Activated CD4-positive, alpha-beta memory T cell treated with anti-CD3 and anti-CD28 coated beads for 36 hours (primary cell): ENCODE data around the gene ADAM8. TPM values are rescaled to one million over a fixed set of nuclear protein-coding genes. Genes with fewer than 3 reads are reported as not detected.
"Not testable (repeated sequence)": the region's sequence is repeated elsewhere in the genome, so short reads cannot be mapped to it uniquely, and the experiment has no call there.

ENCODE experiments used
- CTCF ChIA-PET: fragments of 350-600 bp; sonication (Branson Sonifier 250); formaldehyde crosslinking; loops from one replicate; lab custom pipeline; 2021; ENCODE audit warnings: antibody characterized with exemption, inconsistent platforms; lab: Charles Lee
- POLR2A ChIA-PET: fragments of 350-600 bp; sonication (Branson Sonifier 250); formaldehyde crosslinking; loops from one replicate; lab custom pipeline; 2021; ENCODE audit warnings: antibody characterized with exemption; lab: Charles Lee
- DNase-seq: peaks from one replicate; pipeline ENCODE4 v3.0.0-alpha.2; 2020
- H3K27ac Mint-ChIP-seq: one replicate; pipeline ENCODE4 v1.8.0; 2021; ENCODE audit warnings: mixed read lengths
- H3K27me3 Mint-ChIP-seq: one replicate; pipeline ENCODE4 v1.8.0; 2021; ENCODE audit warnings: mixed read lengths
- H3K36me3 Mint-ChIP-seq: one replicate; pipeline ENCODE4 v1.8.0; 2021; ENCODE audit warnings: mixed read lengths
- H3K4me1 Mint-ChIP-seq: one replicate; pipeline ENCODE4 v1.8.0; 2021; ENCODE audit warnings: low read depth, mixed read lengths
- H3K4me3 Mint-ChIP-seq: one replicate; pipeline ENCODE4 v1.8.0; 2021; ENCODE audit warnings: mild to moderate bottlenecking, mixed read lengths
- H3K9me3 Mint-ChIP-seq: one replicate; pipeline ENCODE4 v1.8.0; 2021; ENCODE audit warnings: mixed read lengths
- intact Hi-C: fragments of 100-400 bp; cut with micrococcal nuclease; formaldehyde crosslinking; loops from one replicate; pipeline ENCODE4 v1.15.1; 2023
- total RNA-seq, 2 experiments: library from RNA; stranded (reverse); gene quantifications; one replicate each; pipeline ENCODE4 v1.2.3, GENCODE V29; 2021

ADAM8 gene
- total RNA-seq, 2 experiments from 2014 or later = 160 to 165 TPM

DNA sequence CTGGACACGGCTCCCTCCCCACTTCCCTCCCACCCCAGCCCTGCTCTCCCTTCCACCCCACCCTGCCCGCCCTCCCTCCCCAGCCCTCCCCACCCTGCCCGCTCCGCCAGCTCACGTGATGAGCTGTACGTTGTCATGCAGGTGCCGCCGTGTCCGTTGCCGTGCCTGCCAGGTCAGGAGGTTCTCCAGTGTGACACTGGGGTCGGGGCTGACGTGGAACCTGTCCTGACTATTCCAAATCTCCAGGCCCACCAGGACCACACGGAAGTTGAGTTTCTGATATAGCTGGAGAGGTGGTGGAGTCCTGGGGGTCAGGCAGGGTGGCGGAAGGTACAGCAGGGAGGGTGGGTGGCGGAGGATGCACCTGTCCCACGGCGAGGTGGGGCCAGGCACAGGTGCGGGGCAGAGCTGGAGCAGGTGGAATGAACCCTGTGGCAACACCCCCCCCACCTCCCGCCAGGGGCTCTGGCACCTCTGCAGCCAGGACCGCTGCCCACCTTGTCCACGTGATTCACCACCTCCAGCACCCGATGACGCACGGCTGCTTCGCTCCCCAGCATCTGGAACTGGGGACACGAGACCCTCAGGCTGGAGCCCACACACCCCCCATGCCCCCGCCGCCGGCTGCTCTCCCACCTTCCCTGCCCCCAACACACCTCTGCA is 4.2 kb downstream of the ADAM8 start:
- no peaks in the 10 kb centered on the region for H3K9me3 Mint-ChIP-seq
- no peak for DNase-seq
- POLR2A ChIA-PET = interaction anchor here (2.5 kb wide), 1 partner anchor 9 kb away, joined by 7 read pairs; no protein-coding TSS in a partner anchor
- no peak overlapping the region for H3K27ac Mint-ChIP-seq
- intact Hi-C loops = no loop called here
- peaks cover 28% of the 10 kb centered on the region for H3K36me3 Mint-ChIP-seq
- no peaks in the 10 kb centered on the region for H3K27me3 Mint-ChIP-seq
- CTCF ChIA-PET = interaction anchor here (1.2 to 4.2 kb wide), 2 partner anchors 9 to 35 kb away, joined by 3 to 15 read pairs; no protein-coding TSS in a partner anchor
- H3K4me3 Mint-ChIP-seq = no peak overlapping the region
- peaks cover 7% of the 10 kb centered on the region for H3K4me1 Mint-ChIP-seq

DNA sequence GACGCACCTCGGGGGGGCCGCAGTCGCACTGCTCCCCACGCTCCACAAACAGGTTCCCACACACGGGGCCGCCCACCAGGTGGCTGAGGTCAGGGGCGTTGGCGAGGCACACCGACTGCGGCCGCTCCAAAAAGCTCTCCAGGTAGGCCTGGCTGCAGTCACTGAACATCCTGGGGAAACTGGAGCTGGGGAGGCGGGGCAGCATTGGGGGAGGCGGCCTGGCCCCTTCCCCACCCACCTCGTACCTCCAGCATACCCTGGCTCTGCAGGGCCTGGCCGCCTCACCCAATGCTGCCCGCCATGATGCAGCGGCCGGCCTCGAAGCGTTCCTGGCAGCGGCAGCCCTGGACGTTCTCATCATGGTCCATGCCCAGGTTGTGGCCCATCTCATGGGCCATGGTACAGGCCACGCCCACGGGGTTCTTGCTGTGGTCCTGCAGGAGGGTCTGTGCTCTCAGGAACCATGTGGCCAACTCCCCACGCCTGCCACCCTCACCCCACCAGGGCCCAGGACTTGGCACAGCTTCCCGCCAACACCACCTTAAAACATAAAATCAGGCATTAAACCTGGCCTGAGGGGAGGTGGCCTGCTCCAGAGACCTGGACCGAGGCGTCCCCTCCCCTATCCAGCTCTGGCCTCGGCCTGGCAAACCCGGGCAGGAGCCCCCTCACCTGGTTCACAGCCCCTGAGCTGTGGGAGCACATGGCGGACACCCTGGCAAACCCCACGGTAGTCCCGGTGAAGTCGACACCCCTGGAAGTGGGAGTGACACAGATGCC is 5.0 kb downstream of the ADAM8 start:
- H3K27me3 Mint-ChIP-seq = no peaks in the 10 kb centered on the region
- H3K27ac Mint-ChIP-seq = no peak overlapping the region
- POLR2A ChIA-PET = interaction anchor here (1.0 to 2.5 kb wide), 2 partner anchors 9 to 12 kb away, joined by 3 to 7 read pairs; no protein-coding TSS in a partner anchor
- no peaks in the 10 kb centered on the region for H3K9me3 Mint-ChIP-seq
- peaks cover 28% of the 10 kb centered on the region for H3K36me3 Mint-ChIP-seq
- DNase-seq = no peak
- H3K4me1 Mint-ChIP-seq = peaks cover 7% of the 10 kb centered on the region
- intact Hi-C loops = no loop called here
- CTCF ChIA-PET = interaction anchor here (1.2 kb wide), 1 partner anchor 36 kb away, joined by 3 read pairs; no protein-coding TSS in a partner anchor
- no peak overlapping the region for H3K4me3 Mint-ChIP-seq

- DNase-seq = no peak
- peaks cover 10% of the 10 kb centered on the region for H3K4me1 Mint-ChIP-seq
- H3K27ac Mint-ChIP-seq = no peak overlapping the region
- no peak overlapping the region for H3K4me3 Mint-ChIP-seq
- POLR2A ChIA-PET = interaction anchor here (1.0 to 2.5 kb wide), 2 partner anchors 8 to 11 kb away, joined by 3 to 7 read pairs; no protein-coding TSS in a partner anchor
- CTCF ChIA-PET = no interaction called here
- H3K27me3 Mint-ChIP-seq = no peaks in the 10 kb centered on the region
- H3K36me3 Mint-ChIP-seq = peaks cover 29% of the 10 kb centered on the region
- intact Hi-C loops = no loop called here
- no peaks in the 10 kb centered on the region for H3K9me3 Mint-ChIP-seq
These were observed 5.8 kb downstream of the ADAM8 start for GRCh38 chr10:133270773-133271297.

- H3K9me3 Mint-ChIP-seq = no peaks in the 10 kb centered on the region
- H3K36me3 Mint-ChIP-seq = peaks cover 26% of the 10 kb centered on the region
- ChIA-PET POLR2A (interaction anchor here (2.5 kb wide), 1 partner anchor 7 kb away, joined by 7 read pairs; no protein-coding TSS in a partner anchor), CTCF (no interaction called here)
- no peak for DNase-seq
- peaks cover 16% of the 10 kb centered on the region for H3K4me1 Mint-ChIP-seq
- intact Hi-C loops = no loop called here
- no peaks in the 10 kb centered on the region for H3K27me3 Mint-ChIP-seq
- no peak overlapping the region for H3K4me3 Mint-ChIP-seq
- H3K27ac Mint-ChIP-seq = no peak overlapping the region
These were observed 6.5 kb downstream of the ADAM8 start for GRCh38 chr10:133270204-133270603.

DNA sequence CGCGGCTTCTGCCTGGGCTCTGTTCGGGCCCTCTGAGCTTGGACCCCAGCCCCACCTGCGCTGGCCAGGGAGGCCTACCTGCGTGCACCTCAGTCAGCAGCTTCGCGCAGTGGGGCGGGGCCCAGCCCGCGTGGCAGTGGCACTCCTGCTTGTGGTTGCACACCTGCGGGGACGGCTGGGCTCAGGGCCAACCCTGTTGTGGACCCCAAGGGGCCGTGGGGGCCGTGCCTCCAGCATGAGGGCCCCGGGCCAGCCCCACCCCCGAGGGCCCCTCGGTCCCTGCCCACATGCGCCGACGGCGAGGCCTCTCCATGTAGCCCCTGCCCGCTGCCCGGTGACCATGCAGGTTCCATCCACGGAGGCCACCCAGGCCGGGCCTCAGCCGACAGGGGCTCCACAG is 7.3 kb downstream of the ADAM8 start:
- no peak overlapping the region for H3K27ac Mint-ChIP-seq
- no peak overlapping the region for H3K4me3 Mint-ChIP-seq
- CTCF ChIA-PET = no interaction called here

DNA sequence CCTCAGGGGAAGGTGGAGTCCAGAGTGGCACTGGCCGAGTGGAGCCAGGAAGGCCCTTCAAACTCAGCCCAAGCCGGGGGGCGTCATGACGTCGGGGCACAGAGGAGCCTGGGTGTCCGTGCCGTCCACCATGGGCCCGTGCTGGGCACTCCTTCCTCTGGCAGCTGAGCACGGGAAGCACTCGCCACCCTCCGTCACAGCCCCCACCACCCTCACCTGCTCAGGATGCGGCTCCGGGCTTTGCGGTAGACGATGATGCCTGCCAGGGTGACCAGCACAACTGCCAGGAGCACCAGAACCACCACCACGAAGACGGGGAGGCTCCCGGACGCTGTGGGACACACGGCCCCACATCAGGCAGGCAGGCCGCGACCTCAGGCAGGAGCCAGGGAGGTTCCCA is 8.1 kb downstream of the ADAM8 start:
- no peak for DNase-seq
- Mint-ChIP-seq H3K4me3 (no peak overlapping the region), H3K27me3 (no peaks in the 10 kb centered on the region), H3K36me3 (peaks cover 25% of the 10 kb centered on the region), H3K9me3 (no peaks in the 10 kb centered on the region), H3K27ac (no peak overlapping the region), H3K4me1 (peaks cover 21% of the 10 kb centered on the region)
- POLR2A ChIA-PET = no interaction called here
- CTCF ChIA-PET = no interaction called here
- intact Hi-C loops = no loop called here

More for the DNA sequence above, 7.3 kb downstream of the ADAM8 start:
- no peak for DNase-seq
- Mint-ChIP-seq H3K36me3 (peaks cover 23% of the 10 kb centered on the region), H3K9me3 (no peaks in the 10 kb centered on the region), H3K27me3 (no peaks in the 10 kb centered on the region), H3K4me1 (peaks cover 15% of the 10 kb centered on the region)
- intact Hi-C loops = no loop called here
- POLR2A ChIA-PET = no interaction called here

DNA sequence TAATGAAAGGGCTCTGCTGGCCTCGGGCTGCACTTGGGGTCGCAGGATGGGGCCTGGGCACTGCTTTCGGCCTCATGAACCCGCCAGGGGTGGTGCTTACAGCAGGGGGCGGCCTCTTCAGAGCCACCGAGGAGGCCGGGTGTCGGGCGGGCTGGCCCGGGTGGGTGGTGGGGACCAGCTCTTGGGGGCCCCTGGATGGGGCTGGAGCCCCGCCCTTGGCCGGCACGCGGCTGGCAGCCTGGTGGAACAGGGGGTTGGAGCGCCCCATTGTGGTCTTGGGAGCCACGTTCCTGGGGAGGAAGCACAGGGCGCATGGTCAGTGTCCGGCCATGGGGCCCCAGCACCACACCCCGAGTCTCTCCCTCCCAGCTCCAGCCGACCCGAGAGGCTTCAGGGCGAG is 8.8 kb downstream of the ADAM8 start:
- DNase-seq = no peak
- CTCF ChIA-PET = interaction anchor here (0.9 kb wide), 1 partner anchor 10 kb away, joined by 4 read pairs; no protein-coding TSS in a partner anchor
- H3K4me1 Mint-ChIP-seq = peaks cover 28% of the 10 kb centered on the region
- H3K4me3 Mint-ChIP-seq = no peak overlapping the region
- H3K27me3 Mint-ChIP-seq = no peaks in the 10 kb centered on the region
- no peak overlapping the region for H3K27ac Mint-ChIP-seq
- POLR2A ChIA-PET = no interaction called here
- H3K36me3 Mint-ChIP-seq = peaks cover 26% of the 10 kb centered on the region
- intact Hi-C loops = no loop called here
- H3K9me3 Mint-ChIP-seq = no peaks in the 10 kb centered on the region

GRCh38 chr10:133267293-133267692 is 9.4 kb downstream of the ADAM8 start:
- peaks cover 34% of the 10 kb centered on the region for H3K4me1 Mint-ChIP-seq
- H3K27ac Mint-ChIP-seq = no peak overlapping the region
- CTCF ChIA-PET = interaction anchor here (0.9 to 1.1 kb wide), 2 partner anchors 9 to 10 kb away, joined by 4 read pairs; no protein-coding TSS in a partner anchor
- H3K27me3 Mint-ChIP-seq = no peaks in the 10 kb centered on the region
- DNase-seq = no peak
- H3K4me3 Mint-ChIP-seq = no peak overlapping the region
- intact Hi-C loops = no loop called here
- no peaks in the 10 kb centered on the region for H3K9me3 Mint-ChIP-seq
- H3K36me3 Mint-ChIP-seq = peaks cover 26% of the 10 kb centered on the region
- POLR2A ChIA-PET = interaction anchor here (2.2 kb wide), 1 partner anchor 8 kb away, joined by 12 read pairs; no protein-coding TSS in a partner anchor

- intact Hi-C loops = no loop called here
- ChIA-PET POLR2A (interaction anchor here (2.2 kb wide), 1 partner anchor 9 kb away, joined by 12 read pairs; no protein-coding TSS in a partner anchor), CTCF (interaction anchor here (1.1 kb wide), 1 partner anchor 10 kb away, joined by 4 read pairs; no protein-coding TSS in a partner anchor)
- DNase-seq = no peak
- H3K27ac Mint-ChIP-seq = no peak overlapping the region
- peaks cover 19% of the 10 kb centered on the region for H3K36me3 Mint-ChIP-seq
- peaks cover 37% of the 10 kb centered on the region for H3K4me1 Mint-ChIP-seq
- H3K4me3 Mint-ChIP-seq = no peak overlapping the region
- no peaks in the 10 kb centered on the region for H3K9me3 Mint-ChIP-seq
- no peaks in the 10 kb centered on the region for H3K27me3 Mint-ChIP-seq
These were observed 10.4 kb downstream of the ADAM8 start for GRCh38 chr10:133266056-133266795.

- H3K27me3 Mint-ChIP-seq, H3K4me3 Mint-ChIP-seq, CTCF ChIA-PET, H3K9me3 Mint-ChIP-seq, intact Hi-C loops, DNase-seq, H3K27ac Mint-ChIP-seq: not testable (repeated sequence)
- POLR2A ChIA-PET = interaction anchor here (1.7 to 2.2 kb wide), 2 partner anchors 10 to 11 kb away, joined by 11 to 12 read pairs; partner anchors contain the start of gene ADAM8
- Mint-ChIP-seq H3K36me3 (peaks cover 14% of the 10 kb centered on the region), H3K4me1 (peaks cover 49% of the 10 kb centered on the region)
These were observed 11.6 kb downstream of the ADAM8 start for GRCh38 chr10:133265052-133265451.

DNA sequence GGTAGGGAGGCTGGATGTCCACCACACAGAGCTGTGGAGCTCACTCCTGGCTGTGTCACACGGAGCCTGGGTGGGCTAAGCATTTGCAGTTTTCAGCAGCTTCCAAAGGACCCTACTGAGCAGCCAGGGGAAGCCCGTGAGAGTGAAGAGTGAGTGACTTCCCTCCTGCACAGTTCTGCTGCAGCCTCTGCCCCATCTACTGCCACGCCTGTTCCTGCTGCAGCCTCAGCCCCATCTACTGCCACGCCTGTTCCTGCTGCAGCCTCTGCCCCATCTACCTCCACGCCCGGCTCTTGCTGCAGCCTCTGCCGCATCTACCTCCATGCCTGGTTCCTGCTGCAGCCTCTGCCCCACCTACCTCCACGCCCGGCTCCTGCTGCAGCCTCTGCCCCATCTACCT is 12.2 kb downstream of the ADAM8 start:
- Mint-ChIP-seq H3K27me3 (no peaks in the 10 kb centered on the region), H3K9me3 (no peaks in the 10 kb centered on the region), H3K4me3 (no peak overlapping the region), H3K27ac (no peak overlapping the region), H3K4me1 (peaks cover 54% of the 10 kb centered on the region), H3K36me3 (peaks cover 14% of the 10 kb centered on the region)
- POLR2A ChIA-PET = interaction anchor here (1.2 to 2.4 kb wide), 3 partner anchors 11 to 43 kb away, joined by 4 to 11 read pairs (median 6); partner anchors contain the start of gene ADAM8
- CTCF ChIA-PET = interaction anchor here (0.9 to 2.8 kb wide), 3 partner anchors 10 to 121 kb away, joined by 3 to 15 read pairs (median 10); no protein-coding TSS in a partner anchor
- peak; percentile 48 for DNase-seq
- intact Hi-C loops = loop anchor here (5.0 kb wide), 2 partner anchors 108 to 128 kb away; partner anchors contain the start of genes ECHS1 and MTG1
